NK-92 (cell line): Measurements from ENCODE around the gene GRAMD2B.
"Not testable (repeated sequence)": the region's sequence is repeated elsewhere in the genome, so short reads cannot be mapped to it uniquely, and the experiment has no call there.

Experiments used
- DNase-seq: peaks from one replicate; lab custom pipeline; 2025; ENCODE audit not compliant: unreplicated experiment; lab: John Stamatoyannopoulos, UW

The GRAMD2B gene

GRCh38 chr5:126508962-126509279 lies 85.7 kb downstream of the GRAMD2B start:
- no peak for DNase-seq

DNA sequence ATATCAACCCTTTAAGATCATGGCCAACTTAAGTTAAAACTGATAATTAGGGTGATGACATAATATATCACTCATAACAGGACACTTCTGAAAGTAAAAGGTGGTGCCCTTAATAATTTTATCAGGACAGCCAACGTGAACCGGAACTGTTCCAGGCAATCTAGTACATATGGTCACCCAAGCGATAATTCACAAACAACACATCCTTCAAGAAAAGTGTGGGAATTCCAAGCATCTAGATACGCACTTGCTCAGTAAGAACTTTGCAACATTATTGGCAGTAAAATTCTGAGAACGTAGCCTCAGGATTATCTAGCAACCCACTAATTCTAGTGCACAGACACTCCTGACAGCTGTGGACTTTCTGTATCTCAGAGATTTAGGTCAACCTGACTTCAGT lies 86.1 kb downstream of the GRAMD2B start:
- no peak for DNase-seq

GRCh38 chr5:126511961-126512360 lies 88.8 kb downstream of the GRAMD2B start:
- DNase-seq = no peak

DNA sequence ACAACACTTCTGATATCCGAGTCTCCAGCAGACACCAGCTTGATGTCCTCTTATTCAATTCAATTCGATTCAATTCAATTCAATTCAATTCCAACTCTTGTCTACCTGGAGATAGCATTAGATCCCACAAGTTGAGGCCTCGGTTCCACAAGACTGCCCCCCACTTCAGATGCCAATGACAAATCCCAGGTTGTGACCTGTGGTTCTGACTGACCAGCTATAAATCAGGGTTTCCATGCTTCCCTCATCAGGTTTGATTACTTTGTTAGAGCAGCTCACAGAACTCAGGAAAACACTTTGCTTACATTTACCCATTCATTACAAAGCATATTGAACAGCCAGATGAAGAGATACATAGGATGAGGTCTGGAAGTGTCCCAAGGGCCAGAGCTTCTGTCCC lies 89.2 kb downstream of the GRAMD2B start:
- DNase-seq = no peak

DNA sequence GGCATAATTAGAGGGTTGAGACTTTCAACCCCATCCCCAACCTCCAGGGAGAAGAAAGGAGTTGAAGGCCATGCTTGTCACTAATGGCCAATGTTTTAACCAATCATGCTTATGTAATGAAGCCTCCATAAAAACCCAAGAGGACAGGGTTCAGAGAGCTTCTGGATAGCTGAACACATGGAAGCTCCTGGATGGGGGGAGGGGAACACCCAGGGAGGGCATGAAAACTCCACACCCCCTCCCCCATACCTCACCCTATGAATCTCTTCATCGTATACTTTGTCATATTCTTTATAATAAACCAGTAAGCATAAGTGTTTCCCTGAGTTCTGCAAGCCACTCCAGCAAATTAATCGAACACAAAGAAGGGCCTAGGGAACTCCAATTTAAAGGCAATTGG lies 90.1 kb downstream of the GRAMD2B start:
- no peak for DNase-seq

DNA sequence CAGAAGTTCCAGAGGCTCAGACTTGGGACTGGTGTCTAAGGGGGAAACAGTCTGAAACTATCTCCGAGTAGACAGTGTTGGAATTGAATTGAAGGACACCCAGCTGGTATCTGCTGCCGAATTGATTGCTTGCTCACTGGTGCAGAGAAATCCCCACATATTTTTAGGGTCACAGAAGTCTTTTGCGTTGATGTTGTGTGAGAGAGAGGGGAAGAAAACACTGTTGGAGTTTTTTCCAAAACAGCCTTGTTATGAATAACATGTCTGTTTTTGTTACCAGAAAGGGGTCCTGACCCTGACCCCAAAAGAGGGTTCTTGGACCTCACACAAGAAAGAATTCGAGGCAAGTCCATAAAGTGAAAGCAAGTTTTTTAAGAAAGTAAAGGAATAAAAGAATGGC lies 90.5 kb downstream of the GRAMD2B start:
- no peak for DNase-seq

DNA sequence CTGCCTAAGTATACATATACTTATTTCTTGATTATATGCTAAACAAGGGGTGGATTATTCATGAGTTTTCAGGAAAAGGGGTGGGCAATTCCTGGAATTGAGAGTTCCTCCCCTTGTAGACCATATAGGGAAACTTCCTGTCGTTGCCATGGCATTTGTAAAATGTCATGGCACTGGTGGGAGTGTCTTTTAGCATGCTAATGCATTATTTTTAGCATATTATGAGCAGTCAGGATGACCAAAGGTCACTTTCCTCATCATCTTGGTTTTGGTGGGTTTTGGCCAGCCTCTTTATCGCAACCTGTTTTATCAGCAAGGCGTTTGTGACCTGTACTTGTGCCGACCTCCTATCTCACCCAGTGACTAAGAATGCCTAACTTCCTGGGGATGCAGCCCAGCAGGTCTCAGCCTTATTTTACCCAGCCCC lies 90.9 kb downstream of the GRAMD2B start:
- DNase-seq = no peak

- DNase-seq = no peak
These were observed 91.4 kb downstream of the GRAMD2B start for GRCh38 chr5:126514558-126515141.

- DNase-seq = no peak
These were observed 92.1 kb downstream of the GRAMD2B start for GRCh38 chr5:126515337-126515736.

DNA sequence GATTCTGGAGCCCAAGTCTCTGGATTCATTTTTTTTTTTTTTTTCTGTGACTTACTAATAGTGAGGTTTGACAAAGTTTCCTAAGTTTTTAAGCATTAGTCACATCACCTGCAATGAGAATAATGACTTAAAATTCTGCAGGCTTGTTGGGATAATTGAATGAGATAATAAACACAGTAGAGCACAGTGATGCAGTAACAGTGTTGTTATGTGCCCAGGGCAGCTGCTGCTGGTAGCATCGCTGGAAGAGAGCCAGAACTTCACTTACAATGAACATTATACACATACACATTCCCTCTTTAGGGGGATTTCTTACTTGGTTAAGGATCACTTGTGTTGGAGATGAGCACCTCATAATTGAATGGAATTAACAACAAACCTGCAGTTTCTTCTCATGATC lies 92.9 kb downstream of the GRAMD2B start:
- no peak for DNase-seq

- no peak for DNase-seq
These were observed 93.6 kb downstream of the GRAMD2B start for GRCh38 chr5:126516852-126517251.

- not testable (repeated sequence) for DNase-seq
These were observed 96.0 kb downstream of the GRAMD2B start for GRCh38 chr5:126519223-126519622.

DNA sequence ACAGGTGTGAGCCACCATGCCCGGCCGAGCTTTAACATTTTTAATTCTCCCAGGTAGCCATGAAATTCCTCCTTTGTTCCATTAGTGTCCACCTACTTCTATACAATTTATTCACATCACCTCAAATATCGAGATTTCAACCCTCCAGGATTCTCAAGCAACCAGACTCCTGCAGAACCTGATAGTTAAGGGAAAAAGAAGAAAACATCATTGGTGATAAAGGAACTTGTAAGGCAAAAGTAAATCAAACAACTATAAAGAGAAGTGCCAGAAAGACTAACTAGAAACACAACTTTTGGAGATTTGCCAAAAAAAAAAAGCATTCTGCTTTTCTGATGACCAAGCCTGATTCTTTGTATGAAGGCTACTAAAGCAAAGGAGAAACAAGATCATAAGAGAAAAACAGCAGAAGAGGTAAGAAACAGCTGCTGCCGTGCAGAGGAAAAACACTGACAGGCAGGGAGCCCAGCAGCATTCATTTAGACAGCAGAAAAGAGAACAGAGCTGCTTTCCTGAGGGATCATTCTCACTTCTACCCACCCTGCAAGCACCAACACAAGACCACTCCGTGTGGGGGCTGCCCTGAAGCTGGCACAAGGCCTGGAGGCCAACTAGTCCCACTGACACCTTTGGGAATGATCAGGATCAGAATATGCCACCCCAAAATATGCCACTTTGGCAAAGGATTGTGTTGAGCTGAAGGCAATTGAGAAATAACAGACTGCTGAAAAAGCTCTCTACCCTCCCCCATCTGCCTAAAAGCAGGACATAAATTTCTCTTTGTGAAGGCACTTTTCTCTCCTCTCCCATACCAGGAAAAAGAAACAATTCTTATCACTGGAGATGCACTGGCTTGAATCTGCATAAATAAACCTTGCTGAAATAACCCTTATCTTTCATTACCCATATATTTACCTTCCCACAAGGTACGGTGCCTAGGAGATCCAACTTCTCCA lies 96.7 kb downstream of the GRAMD2B start:
- DNase-seq = no peak

DNA sequence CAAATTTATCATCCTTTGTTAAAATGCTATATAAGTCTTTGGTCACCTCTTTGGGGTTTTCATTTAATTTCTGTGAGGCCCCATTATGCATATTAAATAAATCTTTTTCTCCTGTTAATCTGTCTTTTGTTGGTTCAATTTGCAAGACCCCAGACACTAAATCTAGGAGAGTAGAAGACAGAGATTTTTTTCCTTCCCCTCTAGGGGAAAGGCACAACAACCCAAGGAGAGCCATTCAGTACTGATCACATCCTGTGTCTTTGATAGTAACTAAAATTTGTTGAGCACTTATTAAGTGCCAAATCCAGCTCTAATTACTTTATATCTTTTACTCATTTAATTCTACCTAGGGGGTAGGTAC lies 97.4 kb downstream of the GRAMD2B start:
- no peak for DNase-seq

GRCh38 chr5:126521130-126521529 lies 97.9 kb downstream of the GRAMD2B start:
- DNase-seq = no peak

DNA sequence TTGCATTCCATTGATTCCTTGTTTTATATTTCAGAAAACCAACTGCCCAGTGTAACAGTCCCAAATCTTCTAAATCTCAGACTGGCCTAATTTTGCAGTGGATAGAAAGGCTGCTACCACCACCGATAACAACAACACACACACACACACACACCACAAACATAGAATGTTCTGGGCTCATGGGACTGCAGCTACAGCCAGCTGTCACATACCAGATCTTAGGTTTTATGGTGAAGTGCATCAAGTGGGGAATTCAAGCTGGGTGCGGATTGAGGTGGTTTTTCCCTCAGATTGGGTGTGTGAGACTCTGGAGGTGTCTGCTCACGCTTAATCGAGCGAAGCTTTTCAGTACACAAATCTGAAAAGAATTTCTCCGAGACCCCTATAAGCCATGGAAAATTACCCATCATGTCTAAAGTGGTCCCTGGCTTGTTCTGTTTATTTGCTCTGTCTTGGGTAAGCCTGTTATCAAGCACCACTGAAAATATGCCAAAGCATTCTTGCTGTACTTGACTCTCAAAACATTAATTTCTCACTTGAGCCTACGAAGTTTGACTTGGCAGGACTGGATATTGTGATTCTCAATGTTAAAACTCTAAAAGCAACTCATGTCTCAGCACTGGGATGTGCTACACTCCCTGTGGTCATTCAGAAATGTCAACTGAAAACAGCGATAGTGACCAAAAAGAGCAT lies 100.8 kb downstream of the GRAMD2B start:
- no peak for DNase-seq

- no peak for DNase-seq
These were observed 102.5 kb downstream of the GRAMD2B start for GRCh38 chr5:126525630-126526245.

GRCh38 chr5:126526493-126526892 lies 103.3 kb downstream of the GRAMD2B start:
- no peak for DNase-seq

DNA sequence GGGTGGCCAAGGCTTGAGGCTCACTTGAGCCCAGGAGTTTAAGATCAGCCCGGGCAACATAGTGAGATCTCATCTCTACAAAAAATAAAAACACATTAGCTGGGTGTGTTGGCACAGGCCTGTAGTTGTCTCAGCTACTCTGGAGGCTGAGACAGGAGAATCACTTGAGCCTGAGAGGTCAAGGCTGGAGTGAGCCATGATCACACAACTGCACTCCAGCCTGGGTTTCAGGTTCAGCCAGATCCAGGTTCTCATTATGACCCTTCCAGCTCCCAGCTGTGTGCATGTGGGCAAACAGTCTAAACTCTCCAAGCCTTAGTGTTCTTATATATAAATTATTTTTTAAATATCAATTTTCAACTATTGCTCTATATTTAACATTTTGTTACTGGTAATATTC lies 103.9 kb downstream of the GRAMD2B start:
- no peak for DNase-seq

DNA sequence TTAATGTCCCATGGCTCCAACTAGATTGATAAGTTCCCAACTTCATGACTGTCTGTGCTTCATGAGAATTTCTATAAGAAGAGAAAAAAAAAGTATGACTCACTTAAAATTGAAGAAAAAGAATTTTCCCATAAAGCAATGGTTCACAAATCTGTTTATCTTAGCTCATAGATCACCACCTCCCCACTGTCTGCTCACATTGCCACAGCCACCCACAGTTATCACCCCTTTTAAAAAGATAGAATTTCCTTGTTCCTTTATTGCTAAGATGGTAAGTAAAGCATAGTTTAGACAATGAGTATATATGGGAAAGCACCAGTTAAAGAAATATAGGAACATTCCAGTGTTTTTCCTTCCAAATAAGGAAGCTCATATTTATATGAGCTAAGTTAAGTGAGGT lies 104.7 kb downstream of the GRAMD2B start:
- DNase-seq = no peak

DNA sequence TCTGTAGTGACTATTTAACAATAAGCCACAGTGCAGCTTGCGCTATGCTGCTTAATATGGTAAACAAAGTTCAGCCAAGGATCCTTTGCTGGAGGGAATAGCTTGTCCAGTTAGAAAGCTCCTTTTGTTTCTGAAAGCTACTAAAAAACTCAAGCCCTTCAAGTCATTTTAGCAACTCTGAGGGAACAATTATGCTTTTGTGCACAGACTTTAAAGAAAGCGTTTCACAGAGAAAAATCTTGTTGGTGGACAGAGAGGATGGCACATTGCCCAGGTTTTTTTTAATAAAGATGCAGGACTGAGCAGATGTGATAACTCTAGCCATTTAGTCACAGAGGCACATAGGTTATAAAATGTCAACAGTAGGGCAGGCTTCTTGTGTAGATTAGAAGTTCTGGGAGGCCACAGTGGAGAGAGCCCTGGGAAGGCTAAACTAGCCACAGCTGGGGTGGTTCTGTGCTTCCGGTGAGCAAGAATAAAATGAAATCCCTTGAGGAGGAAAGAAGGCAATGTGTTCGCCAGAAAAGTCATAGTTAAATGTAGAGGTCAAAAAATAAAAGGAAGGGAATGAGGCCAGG lies 108.4 kb downstream of the GRAMD2B start:
- no peak for DNase-seq
